A673 (cell line): ENCODE measurements around the gene GGA1.

ENCODE experiments used
- EZH2 ChIP-seq: fragments of 200-600 bp; sonication (generic); IDR thresholded peaks from 2 replicates; pipeline ENCODE4 v1.6.1; 2017; ENCODE audit warnings: borderline replicate concordance, low read depth, mild to moderate bottlenecking, mixed read lengths, antibody characterized with exemption, low read length; ENCODE audit not compliant: poor library complexity, severe bottlenecking
- TF ChIP-seq, protein P1 (sequence below): fragments of 300-800, 200-600 bp; sonication (generic); conservative IDR thresholded peaks from 2 replicates; pipeline ENCODE4 v1.5.1; 2017; ENCODE audit warnings: low read depth, mild to moderate bottlenecking, antibody characterized with exemption, low read length, moderate library complexity, mixed read lengths

DNA sequence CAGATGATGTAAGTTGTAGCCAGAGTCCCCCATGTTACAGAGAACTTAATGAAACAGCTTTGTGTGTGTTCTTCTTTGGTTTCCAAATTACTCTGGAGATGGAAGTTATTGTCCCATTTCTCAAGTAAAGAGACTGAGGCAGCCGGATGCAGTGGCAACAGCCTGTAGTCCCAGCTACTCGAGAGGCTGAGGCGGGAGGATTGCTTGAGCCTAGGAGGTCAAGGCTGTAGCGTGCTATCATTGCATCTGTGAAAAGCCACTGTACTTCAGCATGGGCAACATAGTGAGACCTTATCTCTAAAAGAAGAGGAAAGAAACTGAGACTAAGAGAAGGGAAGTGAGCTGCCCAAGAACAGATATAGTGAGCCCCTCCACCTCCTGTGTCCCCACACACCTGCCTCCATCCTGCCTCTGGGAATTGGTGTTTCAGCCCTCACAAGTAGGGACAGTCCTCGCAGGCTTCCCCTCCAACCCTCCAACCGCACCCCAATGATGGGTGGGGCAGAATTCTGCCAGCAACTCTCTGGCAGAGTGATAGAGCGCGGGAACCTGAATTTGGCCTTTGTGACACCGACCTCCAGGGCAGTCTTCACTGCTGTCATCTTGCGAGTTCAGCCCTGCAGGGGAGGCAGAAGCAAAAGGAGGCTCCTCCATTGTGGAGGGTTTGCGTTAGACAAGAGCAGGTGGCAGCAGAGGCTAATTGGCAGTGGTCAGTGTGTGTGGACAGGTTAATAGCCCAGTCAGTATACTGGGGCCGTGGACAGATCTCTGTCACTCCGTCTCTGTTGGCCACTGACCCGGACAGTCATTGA lies 51.5 kb downstream of the GGA1 start:
- TF ChIP-seq, protein P1, sequence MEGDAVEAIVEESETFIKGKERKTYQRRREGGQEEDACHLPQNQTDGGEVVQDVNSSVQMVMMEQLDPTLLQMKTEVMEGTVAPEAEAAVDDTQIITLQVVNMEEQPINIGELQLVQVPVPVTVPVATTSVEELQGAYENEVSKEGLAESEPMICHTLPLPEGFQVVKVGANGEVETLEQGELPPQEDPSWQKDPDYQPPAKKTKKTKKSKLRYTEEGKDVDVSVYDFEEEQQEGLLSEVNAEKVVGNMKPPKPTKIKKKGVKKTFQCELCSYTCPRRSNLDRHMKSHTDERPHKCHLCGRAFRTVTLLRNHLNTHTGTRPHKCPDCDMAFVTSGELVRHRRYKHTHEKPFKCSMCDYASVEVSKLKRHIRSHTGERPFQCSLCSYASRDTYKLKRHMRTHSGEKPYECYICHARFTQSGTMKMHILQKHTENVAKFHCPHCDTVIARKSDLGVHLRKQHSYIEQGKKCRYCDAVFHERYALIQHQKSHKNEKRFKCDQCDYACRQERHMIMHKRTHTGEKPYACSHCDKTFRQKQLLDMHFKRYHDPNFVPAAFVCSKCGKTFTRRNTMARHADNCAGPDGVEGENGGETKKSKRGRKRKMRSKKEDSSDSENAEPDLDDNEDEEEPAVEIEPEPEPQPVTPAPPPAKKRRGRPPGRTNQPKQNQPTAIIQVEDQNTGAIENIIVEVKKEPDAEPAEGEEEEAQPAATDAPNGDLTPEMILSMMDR: no peak
- TF ChIP-seq EZH2: no peak
